Placental pericyte (primary cell): ENCODE data around the gene CNP. TPM values are rescaled to one million over a fixed set of nuclear protein-coding genes. Genes with fewer than 3 reads are reported as not detected.

Experiments
- total RNA-seq: library from RNA; depleted of rRNA; stranded (reverse); fragments of >200 nt; gene quantifications from 2 replicates; pipeline ENCODE4 v1.2.3, GENCODE V29; 2012

The CNP gene
- 59.5 and 98.2 TPM in 2 replicates for total RNA-seq

GRCh38 chr17:41966463-41967140, at the start of gene CNP:
CNP (plus strand) TSS chr17:41966795; CDS start chr17:41966885, 90 bp downstream.

GRCh38 chr17:41918314-41919164, 48.1 kb upstream of the CNP start, which contains the start of gene ACLY:
ACLY (minus strand) TSS chr17:41918951; CDS start chr17:41913873, 5,078 bp downstream.

GRCh38 chr17:41930009-41930832, 36.4 kb upstream of the CNP start, which contains the start of gene ODAD4:
ODAD4 (plus strand) TSS chr17:41930617; CDS start chr17:41930724, 107 bp downstream.

GRCh38 chr17:42016941-42017865, 50.6 kb downstream of the CNP start, which contains the start of gene DNAJC7:
DNAJC7 (minus strand) TSS chr17:42017439; CDS start chr17:42017416, 23 bp downstream.

GRCh38 chr17:42019509-42020404, 53.2 kb downstream of the CNP start, which contains the start of gene NKIRAS2:
NKIRAS2 (plus strand) TSS chr17:42020090; CDS start chr17:42021578, 1,488 bp downstream.

Other genes with a start within 250 kb of the CNP start
- gene HAP1, start 232.2 kb upstream of the CNP start, total RNA-seq: 0.14 and 0.44 TPM in 2 replicates
- 241 and 249 TPM in 2 replicates for gene JUP, start 180.1 kb upstream of the CNP start, total RNA-seq
- 67.0 and 95.6 TPM in 2 replicates for gene P3H4, start 154.8 kb upstream of the CNP start, total RNA-seq
- gene FKBP10, start 153.8 kb upstream of the CNP start, total RNA-seq: 283 and 563 TPM in 2 replicates
- 78.0 and 79.9 TPM in 2 replicates for gene NT5C3B, start 130.6 kb upstream of the CNP start, total RNA-seq
- under 0.01 TPM in 1 of 2 replicates, not detected in the other for gene KLHL10, start 129.0 kb upstream of the CNP start, total RNA-seq
- 27.4 and 44.2 TPM in 2 replicates for gene KLHL11, start 101.4 kb upstream of the CNP start, total RNA-seq
- gene ACLY, start 47.8 kb upstream of the CNP start, total RNA-seq: 417 and 421 TPM in 2 replicates
- 0.57 and 1.3 TPM in 2 replicates for gene ODAD4, start 36.2 kb upstream of the CNP start, total RNA-seq
- 80.7 and 97.4 TPM in 2 replicates for gene DNAJC7, start 50.6 kb downstream of the CNP start, total RNA-seq
- 55.8 and 60.4 TPM in 2 replicates for gene NKIRAS2, start 53.3 kb downstream of the CNP start, total RNA-seq
- under 0.01 and 0.22 TPM in 2 replicates for gene C17orf113, start 83.8 kb downstream of the CNP start, total RNA-seq
- gene ZNF385C, start 131.7 kb downstream of the CNP start, total RNA-seq: not detected in 2 replicates
- gene DHX58, start 145.9 kb downstream of the CNP start, total RNA-seq: 9.6 and 21.2 TPM in 2 replicates
- 7.2 and 15.7 TPM in 2 replicates for gene KAT2A, start 154.6 kb downstream of the CNP start, total RNA-seq
- not detected in 2 replicates for gene HSPB9, start 156.0 kb downstream of the CNP start, total RNA-seq
- 89.5 and 141 TPM in 2 replicates for gene RAB5C, start 188.2 kb downstream of the CNP start, total RNA-seq
- not detected in 2 replicates for gene KCNH4, start 214.3 kb downstream of the CNP start, total RNA-seq
- not detected in 2 replicates for gene HCRT, start 218.7 kb downstream of the CNP start, total RNA-seq
- gene GHDC, start 227.7 kb downstream of the CNP start, total RNA-seq: 15.6 and 21.0 TPM in 2 replicates